HepG2 (cell line): ENCODE measurements around the gene PARP3. TPM values are rescaled to one million over a fixed set of nuclear protein-coding genes. Genes with fewer than 3 reads are reported as not detected.

Experiments used
- ARNTL ChIP-seq: sonication (generic); formaldehyde crosslinking; IDR thresholded peaks from 2 replicates; pipeline ENCODE4 v1.4.0; 2020; ENCODE audit warnings: mild to moderate bottlenecking, missing genetic modification reagents
- ATRX ChIP-seq: sonication (generic); formaldehyde crosslinking; IDR thresholded peaks from 2 replicates; pipeline ENCODE4 v1.4.0; 2020; ENCODE audit warnings: missing genetic modification reagents, borderline replicate concordance
- CREB3 ChIP-seq: sonication (generic); formaldehyde crosslinking; IDR thresholded peaks from 2 replicates; pipeline ENCODE4 v1.5.0; 2020; ENCODE audit warnings: missing genetic modification reagents
- DNMT3B ChIP-seq: conservative IDR thresholded peaks from 2 replicates; pipeline ENCODE4 v1.6.1; 2016; ENCODE audit warnings: missing biosample characterization, control low read depth
- FOXA1 ChIP-seq, 2 experiments: fragments of 450-650 bp in 1 of 2; sonication (generic) in 1 of 2; formaldehyde crosslinking in 1 of 2; IDR thresholded peaks; 2 replicates each; pipeline versions ENCODE4 v1.4.0 to v1.6.1; 2016 to 2020; ENCODE audit warnings: missing genetic modification reagents in 1 of 2
- GZF1 ChIP-seq: sonication (generic); formaldehyde crosslinking; IDR thresholded peaks from 2 replicates; pipeline ENCODE4 v1.5.1; 2020; ENCODE audit warnings: mild to moderate bottlenecking, missing genetic modification reagents
- IRX3 ChIP-seq: sonication (generic); formaldehyde crosslinking; IDR thresholded peaks from 2 replicates; pipeline ENCODE4 v1.8.1; 2023; ENCODE audit warnings: mild to moderate bottlenecking, low read depth, missing genetic modification reagents, borderline replicate concordance
- ISX ChIP-seq: sonication (generic); formaldehyde crosslinking; conservative IDR thresholded peaks from 2 replicates; pipeline ENCODE4 v1.5.0; 2020; ENCODE audit warnings: missing genetic modification reagents
- MTF1 ChIP-seq: sonication (generic); formaldehyde crosslinking; IDR thresholded peaks from 2 replicates; pipeline ENCODE4 v1.5.0; 2020; ENCODE audit warnings: missing genetic modification reagents
- PHF21A ChIP-seq: sonication (generic); formaldehyde crosslinking; IDR thresholded peaks from 2 replicates; pipeline ENCODE4 v1.5.0; 2020; ENCODE audit warnings: mild to moderate bottlenecking, missing genetic modification reagents
- PLSCR1 ChIP-seq: sonication (generic); formaldehyde crosslinking; IDR thresholded peaks from 2 replicates; pipeline ENCODE4 v1.5.0; 2020; ENCODE audit warnings: missing genetic modification reagents, mild to moderate bottlenecking, borderline replicate concordance
- REPIN1 ChIP-seq: sonication (generic); formaldehyde crosslinking; IDR thresholded peaks from 2 replicates; pipeline ENCODE4 v1.8.0; 2022; ENCODE audit warnings: missing genetic modification reagents, low read depth, mild to moderate bottlenecking, borderline replicate concordance
- RFXAP ChIP-seq: sonication (generic); formaldehyde crosslinking; IDR thresholded peaks from 2 replicates; pipeline ENCODE4 v1.4.0; 2020; ENCODE audit warnings: missing genetic modification reagents, borderline replicate concordance
- SMYD3 ChIP-seq: sonication (generic); formaldehyde crosslinking; IDR thresholded peaks from 2 replicates; pipeline ENCODE4 v1.8.1; 2023; ENCODE audit warnings: mild to moderate bottlenecking, missing genetic modification reagents
- SP1 ChIP-seq, 2 experiments: fragments of 450-650 bp in 1 of 2; sonication (generic) in 1 of 2; formaldehyde crosslinking in 1 of 2; IDR thresholded peaks; 2 replicates each; pipeline versions ENCODE4 v1.4.0 to v1.6.1; 2016 to 2020; ENCODE audit warnings: missing genetic modification reagents in 1 of 2
- TFE3 ChIP-seq: IDR thresholded peaks from 2 replicates; pipeline ENCODE4 v1.6.1; 2016
- ZNF17 ChIP-seq: sonication (generic); formaldehyde crosslinking; IDR thresholded peaks from 2 replicates; pipeline ENCODE4 v1.5.0; 2020; ENCODE audit warnings: mild to moderate bottlenecking, missing genetic modification reagents
- ZNF230 ChIP-seq: sonication (generic); formaldehyde crosslinking; IDR thresholded peaks from 2 replicates; pipeline ENCODE4 v1.4.0; 2020; ENCODE audit warnings: mild to moderate bottlenecking, missing genetic modification reagents
- ZNF546 ChIP-seq: sonication (generic); formaldehyde crosslinking; conservative IDR thresholded peaks from 2 replicates; pipeline ENCODE4 v1.8.1; 2023; ENCODE audit warnings: mild to moderate bottlenecking, missing genetic modification reagents
- ZNF577 ChIP-seq: sonication (generic); formaldehyde crosslinking; IDR thresholded peaks from 2 replicates; pipeline ENCODE4 v1.4.0; 2020; ENCODE audit warnings: mild to moderate bottlenecking, low read depth, missing genetic modification reagents, borderline replicate concordance
- ZNF709 ChIP-seq: sonication (generic); formaldehyde crosslinking; IDR thresholded peaks from 2 replicates; pipeline ENCODE4 v1.5.0; 2020; ENCODE audit warnings: mild to moderate bottlenecking, missing genetic modification reagents
- ZNF777 ChIP-seq: sonication (generic); formaldehyde crosslinking; IDR thresholded peaks from 2 replicates; pipeline ENCODE4 v1.4.0; 2020; ENCODE audit warnings: missing genetic modification reagents
- ZNF83 ChIP-seq: sonication (generic); formaldehyde crosslinking; IDR thresholded peaks from 2 replicates; pipeline ENCODE4 v1.4.0; 2020; ENCODE audit warnings: missing genetic modification reagents, mild to moderate bottlenecking, borderline replicate concordance
- polyA plus RNA-seq, 8 experiments: library from polyadenylated mRNA; depleted of rRNA in 3 of 8; stranded (reverse) in 7 of 8; unstranded in 1 of 8; fragments of >200 nt; fragmentation: Illumina TruSeq in 4 of 8; extraction: Trizol in 4 of 8; gene quantifications; 2 replicates each; pipeline versions ENCODE4 v1.2.1 to v1.2.3, GENCODE V29; 2011 to 2016; ENCODE audit warnings: low read depth in 4 of 8, missing spikeins in 1 of 8, mixed read lengths in 1 of 8; ENCODE audit not compliant: insufficient read depth in 1 of 8
- total RNA-seq, 5 experiments: library from RNA; depleted of rRNA; stranded (reverse); fragments of >200 nt; fragmentation: Illumina TruSeq; extraction: Trizol; gene quantifications; 2 replicates each; pipeline ENCODE4 v1.2.3, GENCODE V29; 2016; ENCODE audit warnings: low read depth in 1 of 5
- TF ChIP-seq, protein P1 (sequence below), 2 experiments: sonication (generic) in 1 of 2; formaldehyde crosslinking in 1 of 2; IDR thresholded peaks; 2 replicates each; pipeline versions ENCODE4 v1.4.0 to v1.6.1; 2018 to 2020; ENCODE audit warnings: missing genetic modification reagents in 2 of 2, borderline replicate concordance in 1 of 2, low read depth in 1 of 2, mild to moderate bottlenecking in 1 of 2, missing biosample characterization in 1 of 2

The PARP3 gene
- total and polyA plus RNA-seq, 2 of the 13 experiments (the other 11 are each of a cell fraction or from before 2014, with no cell fraction given): 11.2 to 21.5 TPM

DNA sequence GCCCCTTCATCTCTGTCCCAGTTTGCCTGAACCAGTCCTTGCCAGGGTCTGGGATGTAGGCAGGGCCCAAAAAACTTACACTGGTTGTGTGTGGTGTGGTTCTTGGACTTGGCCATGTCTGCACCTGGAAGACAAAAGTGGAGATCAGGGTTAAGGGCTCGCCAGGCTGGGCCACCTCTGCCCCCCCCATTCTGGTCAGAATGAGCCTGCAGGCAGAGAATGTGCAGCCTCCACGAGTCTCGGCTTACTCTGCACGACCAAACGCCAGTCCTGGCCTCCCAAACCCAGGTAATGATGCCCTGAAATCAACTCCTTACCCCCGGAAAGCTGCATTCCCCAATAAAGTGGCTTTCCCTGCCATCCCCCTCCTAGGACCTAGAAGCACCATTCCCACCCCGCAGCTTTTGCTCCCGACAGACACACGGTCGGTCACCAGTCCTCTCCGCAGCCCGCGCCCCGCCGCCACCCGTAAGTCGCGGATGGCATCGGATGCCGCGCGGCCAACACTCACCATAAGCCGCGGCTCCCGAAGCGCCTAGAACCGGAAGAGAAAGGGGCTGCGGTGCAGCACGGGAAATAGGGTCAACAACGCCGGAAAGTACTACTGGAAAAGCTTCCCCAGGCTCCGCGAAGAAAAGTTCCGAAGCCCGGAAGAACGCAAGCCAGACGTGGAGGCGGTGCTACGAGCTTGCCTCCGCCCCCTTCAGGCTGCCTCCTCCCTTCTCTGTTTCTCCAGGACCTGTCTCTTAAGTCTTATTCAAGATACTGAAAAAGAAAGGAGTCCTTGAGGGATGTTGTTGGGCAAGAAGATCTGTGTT is 53.4 kb downstream of the PARP3 start, which contains the start of gene RPL29 (continued):
- TF ChIP-seq SP1 (IDR thresholded peaks at IDR 0.05) (no peak), SP1 (CRISPR knock-in tag; IDR thresholded peaks at IDR 0.05) (peak; percentile 80; the same call in 1 of the 2 replicates), ISX (CRISPR knock-in tag) (no peak; the same call in 1 of the 2 replicates), ZNF709 (CRISPR knock-in tag) (no peak; the same call in 1 of the 2 replicates), ZNF546 (CRISPR knock-in tag) (peak; percentile 40), SMYD3 (CRISPR knock-in tag) (peak; percentile 80; the same call in 1 of the 2 replicates), PLSCR1 (CRISPR knock-in tag) (no peak), MTF1 (CRISPR knock-in tag) (peak; percentile 36; the same call in 1 of the 2 replicates), REPIN1 (CRISPR knock-in tag) (peak; percentile 93), ATRX (CRISPR knock-in tag) (no peak), ZNF17 (CRISPR knock-in tag) (peak; percentile 68; the same call in 1 of the 2 replicates), CREB3 (CRISPR knock-in tag) (peak; percentile 76; the same call in 1 of the 2 replicates), ARNTL (CRISPR knock-in tag) (peak; percentile 74; the same call in 1 of the 2 replicates), IRX3 (CRISPR knock-in tag) (no peak), RFXAP (CRISPR knock-in tag) (peak; percentile 92; the same call in 1 of the 2 replicates), ZNF83 (CRISPR knock-in tag) (no peak), GZF1 (CRISPR knock-in tag) (no peak), TFE3 (CRISPR knock-in tag) (peak; percentile 71; the same call in 1 of the 2 replicates), ZNF777 (CRISPR knock-in tag) (peak; percentile 63), DNMT3B (CRISPR knock-in tag) (peak; percentile 89; the same call in 1 of the 2 replicates), ZNF577 (CRISPR knock-in tag) (no peak), ZNF230 (CRISPR knock-in tag) (peak; percentile 75; the same call in 1 of the 2 replicates), FOXA1 (IDR thresholded peaks at IDR 0.05) (no peak), FOXA1 (CRISPR knock-in tag; IDR thresholded peaks at IDR 0.05) (peak; percentile 40), PHF21A (peak; percentile 84)
- TF ChIP-seq, protein P1, sequence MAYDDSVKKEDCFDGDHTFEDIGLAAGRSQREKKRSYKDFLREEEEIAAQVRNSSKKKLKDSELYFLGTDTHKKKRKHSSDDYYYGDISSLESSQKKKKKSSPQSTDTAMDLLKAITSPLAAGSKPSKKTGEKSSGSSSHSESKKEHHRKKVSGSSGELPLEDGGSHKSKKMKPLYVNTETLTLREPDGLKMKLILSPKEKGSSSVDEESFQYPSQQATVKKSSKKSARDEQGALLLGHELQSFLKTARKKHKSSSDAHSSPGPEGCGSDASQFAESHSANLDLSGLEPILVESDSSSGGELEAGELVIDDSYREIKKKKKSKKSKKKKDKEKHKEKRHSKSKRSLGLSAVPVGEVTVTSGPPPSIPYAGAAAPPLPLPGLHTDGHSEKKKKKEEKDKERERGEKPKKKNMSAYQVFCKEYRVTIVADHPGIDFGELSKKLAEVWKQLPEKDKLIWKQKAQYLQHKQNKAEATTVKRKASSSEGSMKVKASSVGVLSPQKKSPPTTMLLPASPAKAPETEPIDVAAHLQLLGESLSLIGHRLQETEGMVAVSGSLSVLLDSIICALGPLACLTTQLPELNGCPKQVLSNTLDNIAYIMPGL (CRISPR knock-in tag; IDR thresholded peaks at IDR 0.05; ENCODE audit: borderline replicate concordance in 1 of 2, low read depth in 1 of 2): peak; percentile 90 to 94
